ENCODE data around the gene AP4B1. TPM values are rescaled to one million over a fixed set of nuclear protein-coding genes. Genes with fewer than 3 reads are reported as not detected.

Gene AP4B1
- total and polyA plus RNA-seq, 2 of the 13 experiments (the other 11 are each of a cell fraction or from before 2014, with no cell fraction given), result 8.5 to 12.0 TPM

DNA sequence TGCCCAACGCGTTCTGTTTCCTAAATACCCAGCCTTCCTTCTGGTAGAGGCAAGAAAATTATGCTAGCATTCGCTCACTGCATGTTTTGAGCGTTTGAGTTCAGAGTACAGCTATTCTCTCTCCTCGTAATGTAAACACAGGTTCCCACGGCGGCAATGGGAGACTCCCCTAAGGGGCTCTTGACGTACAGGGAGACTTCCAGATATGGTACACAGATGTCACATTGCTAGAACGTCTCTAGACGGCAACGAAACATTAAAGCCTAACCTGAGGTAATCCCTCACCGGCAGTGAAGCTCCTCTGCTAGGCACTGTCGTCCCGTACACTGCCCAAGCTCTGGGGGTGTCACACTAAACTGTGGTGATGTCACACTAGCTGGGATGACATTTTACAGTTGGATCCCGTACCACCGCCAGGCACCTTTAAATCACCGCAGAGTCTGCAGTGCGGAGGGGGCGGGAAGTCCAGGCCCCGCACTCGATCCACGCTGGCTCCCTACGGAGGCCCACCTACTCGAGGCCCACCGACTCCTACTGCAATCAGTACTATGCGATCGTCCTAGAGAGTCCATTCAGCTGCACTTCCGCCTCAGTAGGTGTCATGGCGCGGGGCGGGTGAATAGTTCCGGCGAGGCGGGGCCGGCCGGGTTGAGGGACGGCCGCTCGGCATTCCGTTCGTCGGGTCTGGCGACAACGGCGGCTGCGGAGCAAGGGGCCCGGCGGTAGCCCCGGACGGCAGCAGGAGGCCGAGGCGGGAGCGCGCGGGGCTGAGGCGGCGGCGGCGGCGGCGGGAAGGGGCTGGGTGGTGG, 24.5 kb upstream of the AP4B1 start, which contains the start of gene HIPK1 (continued):
- TF ChIP-seq, protein P1, sequence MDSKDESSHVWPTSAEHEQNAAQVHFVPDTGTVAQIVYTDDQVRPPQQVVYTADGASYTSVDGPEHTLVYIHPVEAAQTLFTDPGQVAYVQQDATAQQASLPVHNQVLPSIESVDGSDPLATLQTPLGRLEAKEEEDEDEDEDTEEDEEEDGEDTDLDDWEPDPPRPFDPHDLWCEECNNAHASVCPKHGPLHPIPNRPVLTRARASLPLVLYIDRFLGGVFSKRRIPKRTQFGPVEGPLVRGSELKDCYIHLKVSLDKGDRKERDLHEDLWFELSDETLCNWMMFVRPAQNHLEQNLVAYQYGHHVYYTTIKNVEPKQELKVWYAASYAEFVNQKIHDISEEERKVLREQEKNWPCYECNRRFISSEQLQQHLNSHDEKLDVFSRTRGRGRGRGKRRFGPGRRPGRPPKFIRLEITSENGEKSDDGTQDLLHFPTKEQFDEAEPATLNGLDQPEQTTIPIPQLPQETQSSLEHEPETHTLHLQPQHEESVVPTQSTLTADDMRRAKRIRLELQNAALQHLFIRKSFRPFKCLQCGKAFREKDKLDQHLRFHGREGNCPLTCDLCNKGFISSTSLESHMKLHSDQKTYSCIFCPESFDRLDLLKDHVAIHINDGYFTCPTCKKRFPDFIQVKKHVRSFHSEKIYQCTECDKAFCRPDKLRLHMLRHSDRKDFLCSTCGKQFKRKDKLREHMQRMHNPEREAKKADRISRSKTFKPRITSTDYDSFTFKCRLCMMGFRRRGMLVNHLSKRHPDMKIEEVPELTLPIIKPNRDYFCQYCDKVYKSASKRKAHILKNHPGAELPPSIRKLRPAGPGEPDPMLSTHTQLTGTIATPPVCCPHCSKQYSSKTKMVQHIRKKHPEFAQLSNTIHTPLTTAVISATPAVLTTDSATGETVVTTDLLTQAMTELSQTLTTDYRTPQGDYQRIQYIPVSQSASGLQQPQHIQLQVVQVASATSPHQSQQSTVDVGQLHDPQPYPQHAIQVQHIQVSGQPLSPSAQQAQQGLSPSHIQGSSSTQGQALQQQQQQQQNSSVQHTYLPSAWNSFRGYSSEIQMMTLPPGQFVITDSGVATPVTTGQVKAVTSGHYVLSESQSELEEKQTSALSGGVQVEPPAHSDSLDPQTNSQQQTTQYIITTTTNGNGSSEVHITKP (CRISPR knock-in tag; IDR thresholded peaks at IDR 0.05; ENCODE audit: low read depth), result peak; percentile 94
- TF ChIP-seq SP4 (CRISPR knock-in tag; IDR thresholded peaks at IDR 0.05) (peak; percentile 85), HNRNPK (IDR thresholded peaks at IDR 0.05; ENCODE audit: low read depth, low read length, poor library complexity, severe bottlenecking) (peak; percentile 24), ZNF558 (CRISPR knock-in tag; IDR thresholded peaks at IDR 0.05; ENCODE audit: borderline replicate concordance) (peak; percentile 41; the same call in 1 of the 2 replicates), CEBPG (CRISPR knock-in tag; IDR thresholded peaks at IDR 0.05) (peak; percentile 55; the same call in 1 of the 2 replicates), MXD4 (CRISPR knock-in tag; IDR thresholded peaks at IDR 0.05) (peak; percentile 75), EHMT2 (IDR thresholded peaks at IDR 0.05; ENCODE audit: borderline replicate concordance, low read depth, low read length) (no peak), ZNF878 (CRISPR knock-in tag; IDR thresholded peaks at IDR 0.05) (peak; percentile 87), SMAD3 (CRISPR knock-in tag; IDR thresholded peaks at IDR 0.05) (peak; percentile 57; the same call in 1 of the 2 replicates), PHF21A (CRISPR knock-in tag; IDR thresholded peaks at IDR 0.05) (peak; percentile 83), MIER2 (CRISPR knock-in tag; IDR thresholded peaks at IDR 0.05) (no peak)
- TF ChIP-seq, protein P2, sequence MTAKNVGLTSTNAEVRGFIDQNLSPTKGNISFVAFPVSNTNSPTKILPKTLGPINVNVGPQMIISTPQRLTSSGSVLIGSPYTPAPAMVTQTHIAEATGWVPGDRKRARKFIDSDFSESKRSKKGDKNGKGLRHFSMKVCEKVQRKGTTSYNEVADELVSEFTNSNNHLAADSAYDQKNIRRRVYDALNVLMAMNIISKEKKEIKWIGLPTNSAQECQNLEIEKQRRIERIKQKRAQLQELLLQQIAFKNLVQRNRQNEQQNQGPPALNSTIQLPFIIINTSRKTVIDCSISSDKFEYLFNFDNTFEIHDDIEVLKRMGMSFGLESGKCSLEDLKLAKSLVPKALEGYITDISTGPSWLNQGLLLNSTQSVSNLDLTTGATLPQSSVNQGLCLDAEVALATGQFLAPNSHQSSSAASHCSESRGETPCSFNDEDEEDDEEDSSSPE (CRISPR knock-in tag; IDR thresholded peaks at IDR 0.05), result peak; percentile 83; the same call in 1 of the 2 replicates
- TF ChIP-seq, protein P3, sequence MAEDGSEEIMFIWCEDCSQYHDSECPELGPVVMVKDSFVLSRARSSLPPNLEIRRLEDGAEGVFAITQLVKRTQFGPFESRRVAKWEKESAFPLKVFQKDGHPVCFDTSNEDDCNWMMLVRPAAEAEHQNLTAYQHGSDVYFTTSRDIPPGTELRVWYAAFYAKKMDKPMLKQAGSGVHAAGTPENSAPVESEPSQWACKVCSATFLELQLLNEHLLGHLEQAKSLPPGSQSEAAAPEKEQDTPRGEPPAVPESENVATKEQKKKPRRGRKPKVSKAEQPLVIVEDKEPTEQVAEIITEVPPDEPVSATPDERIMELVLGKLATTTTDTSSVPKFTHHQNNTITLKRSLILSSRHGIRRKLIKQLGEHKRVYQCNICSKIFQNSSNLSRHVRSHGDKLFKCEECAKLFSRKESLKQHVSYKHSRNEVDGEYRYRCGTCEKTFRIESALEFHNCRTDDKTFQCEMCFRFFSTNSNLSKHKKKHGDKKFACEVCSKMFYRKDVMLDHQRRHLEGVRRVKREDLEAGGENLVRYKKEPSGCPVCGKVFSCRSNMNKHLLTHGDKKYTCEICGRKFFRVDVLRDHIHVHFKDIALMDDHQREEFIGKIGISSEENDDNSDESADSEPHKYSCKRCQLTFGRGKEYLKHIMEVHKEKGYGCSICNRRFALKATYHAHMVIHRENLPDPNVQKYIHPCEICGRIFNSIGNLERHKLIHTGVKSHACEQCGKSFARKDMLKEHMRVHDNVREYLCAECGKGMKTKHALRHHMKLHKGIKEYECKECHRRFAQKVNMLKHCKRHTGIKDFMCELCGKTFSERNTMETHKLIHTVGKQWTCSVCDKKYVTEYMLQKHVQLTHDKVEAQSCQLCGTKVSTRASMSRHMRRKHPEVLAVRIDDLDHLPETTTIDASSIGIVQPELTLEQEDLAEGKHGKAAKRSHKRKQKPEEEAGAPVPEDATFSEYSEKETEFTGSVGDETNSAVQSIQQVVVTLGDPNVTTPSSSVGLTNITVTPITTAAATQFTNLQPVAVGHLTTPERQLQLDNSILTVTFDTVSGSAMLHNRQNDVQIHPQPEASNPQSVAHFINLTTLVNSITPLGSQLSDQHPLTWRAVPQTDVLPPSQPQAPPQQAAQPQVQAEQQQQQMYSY (CRISPR knock-in tag; IDR thresholded peaks at IDR 0.05), result 0 out of 2 replicates have a peak, but pooled peaks have one; percentile 14
- TF ChIP-seq, protein P4, sequence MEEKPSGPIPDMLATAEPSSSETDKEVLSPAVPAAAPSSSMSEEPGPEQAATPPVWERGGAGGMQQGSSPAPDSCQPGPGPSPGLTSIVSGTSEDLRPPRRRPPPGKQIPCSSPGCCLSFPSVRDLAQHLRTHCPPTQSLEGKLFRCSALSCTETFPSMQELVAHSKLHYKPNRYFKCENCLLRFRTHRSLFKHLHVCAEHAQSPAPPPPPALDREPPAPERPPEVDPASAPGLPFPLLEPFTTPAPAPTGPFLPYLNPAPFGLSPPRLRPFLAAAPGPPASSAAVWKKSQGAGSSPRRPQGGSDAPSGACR (CRISPR knock-in tag; IDR thresholded peaks at IDR 0.05), result 0 out of 2 replicates have a peak, but pooled peaks have one; percentile 62

Data from HepG2 (cell line).